ENCODE data around the gene GINS1. TPM values are rescaled to one million over a fixed set of nuclear protein-coding genes. Genes with fewer than 3 reads are reported as not detected.

GINS1 gene
- total RNA-seq, 4 donors from 2014 or later, result 0.44 to 1.5 (median 0.89) TPM; not detected in 1

- WGBS, 2 donors, result 78 to 88% methylated on average over 14 to 18 of the region's 20 CpGs
Observed at GRCh38 chr20:25459111-25459830, 51.8 kb downstream of the GINS1 start.

GRCh38 chr20:25459916-25460535, 52.6 kb downstream of the GINS1 start:
- Histone ChIP-seq H3K9me3 (no peaks in the 10 kb centered on the region), H3K4me1 (no peaks in the 10 kb centered on the region), H3K27me3 (no peaks in the 10 kb centered on the region), H3K4me3 (replicated peaks in 1 of 3) (no peak overlapping the region), H3K36me3 (peaks cover 15 to 20% of the 10 kb centered on the region in 2 donors), H3K27ac (no peak overlapping the region)
- 76 to 80% methylated on average over 10 to 12 of the region's 12 CpGs for WGBS, 2 donors
- TF ChIP-seq CTCF (IDR thresholded peaks at IDR 0.05) (no peak), POLR2A (IDR thresholded peaks at IDR 0.05) (no peak)
- intact Hi-C loops (cut with DNase I), result no loop called here
- no peak for DNase-seq

More at GRCh38 chr20:25459111-25459830, 51.8 kb downstream of the GINS1 start:
- TF ChIP-seq CTCF (IDR thresholded peaks at IDR 0.05), result no peak
- no peak for TF ChIP-seq POLR2A (IDR thresholded peaks at IDR 0.05)
- H3K9me3 ChIP-seq, result no peaks in the 10 kb centered on the region
- intact Hi-C loops (cut with DNase I), result no loop called here
- DNase-seq, result no peak
- no peak overlapping the region for H3K4me3 ChIP-seq (replicated peaks in 1 of 3)
- H3K36me3 ChIP-seq, result peaks cover 13 to 24% of the 10 kb centered on the region in 2 donors
- H3K27me3 ChIP-seq, result no peaks in the 10 kb centered on the region
- H3K4me1 ChIP-seq, result no peaks in the 10 kb centered on the region
- H3K27ac ChIP-seq, result no peak overlapping the region

GRCh38 chr20:25460566-25461280, 53.2 kb downstream of the GINS1 start:
- no peak for TF ChIP-seq CTCF (IDR thresholded peaks at IDR 0.05)
- TF ChIP-seq POLR2A (IDR thresholded peaks at IDR 0.05), result no peak
- Histone ChIP-seq H3K9me3 (no peaks in the 10 kb centered on the region), H3K4me1 (no peaks in the 10 kb centered on the region), H3K4me3 (replicated peaks in 1 of 3) (no peak overlapping the region), H3K27ac (no peak overlapping the region), H3K36me3 (peaks cover 8 to 13% of the 10 kb centered on the region in 2 donors), H3K27me3 (no peaks in the 10 kb centered on the region)
- DNase-seq, result no peak
- intact Hi-C loops (cut with DNase I), result no loop called here
- 90 to 95% methylated on average over 14 to 19 of the region's 19 CpGs for WGBS, 2 donors

GRCh38 chr20:25461281-25461650, 53.8 kb downstream of the GINS1 start:
- Histone ChIP-seq H3K27me3 (no peaks in the 10 kb centered on the region), H3K4me1 (no peaks in the 10 kb centered on the region), H3K4me3 (replicated peaks in 1 of 3) (no peak overlapping the region), H3K9me3 (no peaks in the 10 kb centered on the region), H3K36me3 (peaks cover 8 to 14% of the 10 kb centered on the region in 2 donors), H3K27ac (no peak overlapping the region)
- WGBS, 2 donors, result 73 to 88% methylated on average over 9 of the region's 9 CpGs
- intact Hi-C loops (cut with DNase I), result no loop called here
- TF ChIP-seq POLR2A (IDR thresholded peaks at IDR 0.05), result no peak
- TF ChIP-seq CTCF (IDR thresholded peaks at IDR 0.05), result no peak
- no peak for DNase-seq
